Measurements from ENCODE around the gene CFAP43. TPM values are rescaled to one million over a fixed set of nuclear protein-coding genes. Genes with fewer than 3 reads are reported as not detected.

Gene CFAP43
- total and polyA plus RNA-seq, 4 donors: 13.4 to 42.5 (median 15.3) TPM

DNA sequence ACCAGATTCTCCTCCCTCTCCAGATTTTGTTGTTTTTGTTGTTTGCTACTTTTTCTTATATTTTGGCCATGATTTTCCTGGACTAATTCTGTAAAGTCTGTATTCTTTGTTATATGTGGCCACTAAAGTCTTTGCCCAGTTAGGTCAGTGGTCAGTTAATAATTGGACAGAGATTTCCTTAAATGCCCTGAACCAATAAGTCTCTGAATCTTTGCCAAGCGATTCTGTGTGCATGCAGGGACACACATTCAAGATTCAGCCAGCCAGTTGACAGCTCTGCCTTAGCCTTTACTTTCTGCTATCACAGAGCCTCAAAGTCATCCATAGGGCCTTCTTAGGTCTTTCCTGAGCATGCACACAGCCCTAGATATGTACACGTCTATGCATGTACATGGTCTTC is 135.5 kb downstream of the CFAP43 start:
- DNase-seq (ENCODE audit: low read depth in 4 of 6, low spot score in 6 of 6): no peak
- Histone ChIP-seq H3K4me3 (ENCODE audit: low read depth, low read length) (no peak overlapping the region), H3K36me3 (ENCODE audit: control insufficient read depth, insufficient read depth, low read length) (no peaks in the 10 kb centered on the region), H3K9me3 (ENCODE audit: control insufficient read depth, insufficient read depth, low read length) (peaks cover 3% of the 10 kb centered on the region), H3K4me1 (ENCODE audit: control insufficient read depth, insufficient read depth, low read length) (no peaks in the 10 kb centered on the region), H3K27ac (ENCODE audit: low read depth, low read length) (no peak overlapping the region), H3K27me3 (ENCODE audit: control insufficient read depth, insufficient read depth, low read length) (no peaks in the 10 kb centered on the region)
- WGBS (ENCODE audit: insufficient coverage): 89% methylated on average over 1 of the region's 2 CpGs

DNA sequence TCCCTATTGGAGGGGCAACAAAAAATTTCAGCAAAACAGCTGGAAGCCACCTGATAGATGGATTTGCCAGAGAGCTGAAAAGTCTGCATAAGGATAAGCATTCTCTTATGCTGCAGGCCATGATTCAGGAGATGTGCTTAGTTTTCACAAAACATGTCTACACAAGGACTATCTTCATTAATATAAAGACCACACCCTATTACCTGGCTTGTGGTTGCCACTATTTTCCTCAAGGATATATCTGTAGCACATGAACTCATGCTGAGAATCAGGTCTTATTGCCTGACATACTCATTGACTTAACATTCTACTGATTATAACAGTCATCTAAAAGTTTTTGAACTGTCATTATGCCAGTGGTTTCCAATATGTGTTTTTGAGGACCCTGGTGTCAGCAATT is 139.4 kb downstream of the CFAP43 start:
- Histone ChIP-seq H3K27me3 (ENCODE audit: control insufficient read depth, insufficient read depth, low read length) (no peaks in the 10 kb centered on the region), H3K9me3 (ENCODE audit: control insufficient read depth, insufficient read depth, low read length) (peaks cover 3% of the 10 kb centered on the region), H3K36me3 (ENCODE audit: control insufficient read depth, insufficient read depth, low read length) (no peaks in the 10 kb centered on the region), H3K4me3 (ENCODE audit: low read depth, low read length) (no peak overlapping the region), H3K27ac (ENCODE audit: low read depth, low read length) (no peak overlapping the region), H3K4me1 (ENCODE audit: control insufficient read depth, insufficient read depth, low read length) (no peaks in the 10 kb centered on the region)
- no peak for DNase-seq (ENCODE audit: low read depth in 4 of 6, low spot score in 6 of 6)

DNA sequence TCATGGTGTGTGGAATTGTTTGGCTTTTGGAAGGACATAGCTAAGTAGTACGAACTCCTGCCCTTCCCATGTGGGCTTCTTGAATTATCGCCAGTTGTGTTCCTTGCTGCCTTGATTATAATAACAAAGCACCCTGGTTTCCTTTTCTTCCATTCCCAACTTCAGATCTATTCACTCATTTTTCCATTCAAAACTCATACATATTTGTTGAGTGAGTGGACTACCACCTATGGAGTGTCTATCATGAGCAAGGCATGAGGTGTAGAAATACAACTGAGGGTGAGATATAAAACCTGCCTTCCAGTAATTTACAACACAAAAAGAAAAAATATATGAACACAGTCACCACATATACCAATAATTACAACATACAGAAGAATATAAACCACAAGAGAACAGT is 141.6 kb downstream of the CFAP43 start:
- no peak overlapping the region for H3K27ac ChIP-seq (ENCODE audit: low read depth, low read length)
- no peaks in the 10 kb centered on the region for H3K4me1 ChIP-seq (ENCODE audit: control insufficient read depth, insufficient read depth, low read length)
- WGBS (ENCODE audit: insufficient coverage): no CpG with 5 or more reads among the region's 2 CpGs

DNA sequence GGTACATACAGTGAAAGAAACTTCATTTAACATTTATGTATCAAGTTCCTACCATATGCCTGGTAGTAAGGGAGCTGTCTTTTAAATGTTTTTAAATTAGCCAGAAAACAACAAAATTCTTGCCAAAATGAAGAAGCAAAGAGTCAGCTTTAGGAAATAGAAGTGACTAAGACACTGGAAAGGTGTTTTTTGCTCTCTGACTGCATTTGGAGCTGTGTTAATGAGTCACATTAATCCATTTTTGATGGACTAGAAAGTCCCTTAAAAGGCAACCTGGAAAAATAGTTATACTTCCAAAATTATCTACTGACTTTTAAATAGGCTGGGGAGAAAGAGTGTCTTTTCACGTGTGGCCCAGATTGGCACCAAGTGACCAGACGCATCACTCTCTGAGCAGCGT is 142.5 kb downstream of the CFAP43 start:
- H3K27me3 ChIP-seq (ENCODE audit: control insufficient read depth, insufficient read depth, low read length): peaks cover 3% of the 10 kb centered on the region
- H3K27ac ChIP-seq (ENCODE audit: low read depth, low read length): no peak overlapping the region
- no peak overlapping the region for H3K4me3 ChIP-seq (ENCODE audit: low read depth, low read length)
- 71% methylated on average over 3 of the region's 3 CpGs for WGBS (ENCODE audit: insufficient coverage)
- no peaks in the 10 kb centered on the region for H3K9me3 ChIP-seq (ENCODE audit: control insufficient read depth, insufficient read depth, low read length)
- H3K36me3 ChIP-seq (ENCODE audit: control insufficient read depth, insufficient read depth, low read length): no peaks in the 10 kb centered on the region
- no peaks in the 10 kb centered on the region for H3K4me1 ChIP-seq (ENCODE audit: control insufficient read depth, insufficient read depth, low read length)
- no peak for DNase-seq (ENCODE audit: low read depth in 4 of 6, low spot score in 6 of 6)

More for the DNA sequence above, 141.6 kb downstream of the CFAP43 start:
- no peaks in the 10 kb centered on the region for H3K36me3 ChIP-seq (ENCODE audit: control insufficient read depth, insufficient read depth, low read length)
- H3K9me3 ChIP-seq (ENCODE audit: control insufficient read depth, insufficient read depth, low read length): no peaks in the 10 kb centered on the region
- H3K27me3 ChIP-seq (ENCODE audit: control insufficient read depth, insufficient read depth, low read length): peaks cover 3% of the 10 kb centered on the region
- DNase-seq (ENCODE audit: low read depth in 4 of 6, low spot score in 6 of 6): no peak
- H3K4me3 ChIP-seq (ENCODE audit: low read depth, low read length): no peak overlapping the region

DNA sequence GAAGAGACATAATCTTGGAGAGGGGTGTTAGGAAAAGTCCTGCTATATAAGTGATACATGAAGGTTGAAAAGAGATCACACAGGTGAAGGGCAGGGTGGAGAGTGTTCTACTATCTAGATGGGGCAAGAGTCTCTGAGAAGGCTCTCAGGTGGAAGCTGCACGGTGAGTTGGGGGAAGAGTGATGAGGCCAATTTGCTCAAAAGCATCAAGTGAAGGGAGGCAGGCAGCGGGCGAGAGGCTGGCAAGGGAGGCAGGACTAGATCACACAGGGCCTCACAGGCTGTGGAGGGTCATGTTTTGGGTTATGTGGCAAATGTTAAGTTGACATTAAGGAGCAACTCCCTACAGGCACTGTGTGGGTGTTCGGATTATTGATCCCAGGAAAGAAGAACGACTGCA is 143.9 kb downstream of the CFAP43 start:
- Histone ChIP-seq H3K27me3 (ENCODE audit: control insufficient read depth, insufficient read depth, low read length) (peaks cover 3% of the 10 kb centered on the region), H3K27ac (ENCODE audit: low read depth, low read length) (no peak overlapping the region), H3K36me3 (ENCODE audit: control insufficient read depth, insufficient read depth, low read length) (no peaks in the 10 kb centered on the region), H3K4me1 (ENCODE audit: control insufficient read depth, insufficient read depth, low read length) (no peaks in the 10 kb centered on the region), H3K9me3 (ENCODE audit: control insufficient read depth, insufficient read depth, low read length) (no peaks in the 10 kb centered on the region), H3K4me3 (ENCODE audit: low read depth, low read length) (no peak overlapping the region)
- 100% methylated on average over 3 of the region's 5 CpGs for WGBS (ENCODE audit: insufficient coverage)
- DNase-seq (ENCODE audit: low read depth in 4 of 6, low spot score in 6 of 6): no peak

DNA sequence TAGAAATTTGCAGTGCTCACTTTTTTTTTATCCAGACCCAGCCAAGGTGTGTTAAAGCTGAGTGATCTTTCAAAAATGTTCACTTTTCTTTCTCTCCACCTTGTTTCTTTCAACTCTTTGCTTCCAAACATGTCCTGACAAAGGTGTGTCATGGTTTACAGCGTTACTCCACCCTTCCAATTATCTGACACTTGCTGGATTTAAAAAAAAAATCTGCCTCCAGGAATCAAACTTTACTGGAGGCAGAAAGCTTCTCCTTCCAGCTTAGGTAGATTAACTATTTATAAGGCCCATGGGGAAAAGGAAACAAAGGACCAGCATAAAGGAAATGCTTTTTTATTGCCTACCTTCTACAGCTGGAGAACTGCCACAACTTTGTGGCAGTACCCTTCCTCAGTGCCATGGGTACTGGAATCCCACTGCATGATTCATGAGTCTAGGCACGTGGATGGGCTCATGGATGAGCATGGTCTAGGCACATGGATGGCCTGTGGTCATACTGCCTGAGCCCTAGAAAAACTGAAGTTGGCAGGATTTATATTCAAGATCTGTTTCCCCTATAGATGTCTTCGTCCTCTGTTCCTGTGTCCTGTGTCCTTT is 146.3 kb downstream of the CFAP43 start, which contains the start of gene COL17A1:
Gene COL17A1, minus strand, starts transcription at position 80 of the 600 bp plus-strand sequence. CDS start 5,207 bp downstream, outside the sequence.
- H3K4me1 ChIP-seq (ENCODE audit: control insufficient read depth, insufficient read depth, low read length): no peaks in the 10 kb centered on the region
- H3K36me3 ChIP-seq (ENCODE audit: control insufficient read depth, insufficient read depth, low read length): no peaks in the 10 kb centered on the region
- no peak within 1 kb of the TSS for H3K4me3 ChIP-seq (ENCODE audit: low read depth, low read length)
- H3K9me3 ChIP-seq (ENCODE audit: control insufficient read depth, insufficient read depth, low read length): no peaks in the 10 kb centered on the region
- WGBS (ENCODE audit: insufficient coverage): 81% methylated on average over 3 of the region's 3 CpGs
- no peak within 1 kb of the TSS for H3K27ac ChIP-seq (ENCODE audit: low read depth, low read length)
- H3K27me3 ChIP-seq (ENCODE audit: control insufficient read depth, insufficient read depth, low read length): peaks cover 3% of the 10 kb centered on the region
- no peak for DNase-seq (ENCODE audit: low read depth in 4 of 6, low spot score in 6 of 6)

DNA sequence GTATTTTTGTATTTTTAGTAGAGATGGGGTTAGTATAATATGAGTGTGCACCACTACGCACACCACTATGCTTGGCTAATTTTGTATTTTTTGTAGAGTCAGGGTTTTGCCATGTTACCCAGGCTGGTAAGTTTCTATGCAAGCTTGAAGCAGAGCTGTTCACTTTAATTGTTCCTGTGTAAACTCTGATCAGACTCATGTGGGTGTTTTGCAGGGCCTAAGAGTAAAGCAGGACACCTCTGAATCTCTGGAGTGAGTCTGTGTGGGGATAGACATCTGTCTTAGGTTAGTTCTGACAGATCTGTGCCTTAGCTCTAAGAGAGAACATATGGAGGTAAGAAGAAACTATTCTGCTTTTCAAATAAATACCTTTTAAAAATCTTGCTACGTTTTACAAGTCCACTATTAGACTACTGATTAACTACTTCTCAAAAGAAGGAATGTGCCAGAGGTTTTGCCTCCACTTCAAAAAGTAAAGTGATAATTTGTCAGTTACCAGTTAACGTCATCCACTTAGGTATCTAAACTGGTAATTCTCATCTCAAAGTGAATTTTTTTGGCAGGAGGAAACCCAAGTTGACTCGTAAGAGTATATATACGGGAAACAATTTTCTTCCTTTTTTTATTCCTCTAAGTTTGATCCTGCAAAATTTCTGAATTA is 147.6 kb downstream of the CFAP43 start:
- H3K36me3 ChIP-seq (ENCODE audit: control insufficient read depth, insufficient read depth, low read length): no peaks in the 10 kb centered on the region
- H3K4me3 ChIP-seq (ENCODE audit: low read depth, low read length): no peak overlapping the region
- no peak for DNase-seq (ENCODE audit: low read depth in 4 of 6, low spot score in 6 of 6)
- H3K4me1 ChIP-seq (ENCODE audit: control insufficient read depth, insufficient read depth, low read length): no peaks in the 10 kb centered on the region
- no peaks in the 10 kb centered on the region for H3K9me3 ChIP-seq (ENCODE audit: control insufficient read depth, insufficient read depth, low read length)
- H3K27me3 ChIP-seq (ENCODE audit: control insufficient read depth, insufficient read depth, low read length): peaks cover 3% of the 10 kb centered on the region
- WGBS (ENCODE audit: insufficient coverage): 100% methylated on average over 1 of the region's 5 CpGs
- no peak overlapping the region for H3K27ac ChIP-seq (ENCODE audit: low read depth, low read length)

DNA sequence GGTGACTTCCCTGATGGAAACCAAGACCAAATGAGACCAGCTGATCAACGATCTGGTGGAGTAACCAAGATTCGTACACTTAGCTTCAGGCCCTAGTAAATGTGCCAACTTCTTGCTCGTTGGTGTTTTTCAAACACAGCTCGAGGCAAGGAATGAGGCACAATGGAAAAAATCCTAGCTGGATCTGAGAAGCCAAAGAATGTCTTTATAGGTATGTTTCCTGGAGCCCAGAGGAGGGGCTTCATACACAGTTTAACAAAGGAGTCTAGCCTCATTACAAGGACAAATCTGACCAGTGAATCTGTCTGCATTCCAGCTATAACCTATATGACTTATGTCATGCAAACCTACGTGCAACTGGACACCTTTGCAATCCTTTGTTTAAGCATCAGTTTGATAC is 150.2 kb downstream of the CFAP43 start:
- no peaks in the 10 kb centered on the region for H3K36me3 ChIP-seq (ENCODE audit: control insufficient read depth, insufficient read depth, low read length)
- peaks cover 3% of the 10 kb centered on the region for H3K27me3 ChIP-seq (ENCODE audit: control insufficient read depth, insufficient read depth, low read length)
- no peak for DNase-seq (ENCODE audit: low read depth in 4 of 6, low spot score in 6 of 6)
- peaks cover 10% of the 10 kb centered on the region for H3K4me1 ChIP-seq (ENCODE audit: control insufficient read depth, insufficient read depth, low read length)
- WGBS (ENCODE audit: insufficient coverage): 94% methylated on average over 4 of the region's 5 CpGs
- no peaks in the 10 kb centered on the region for H3K9me3 ChIP-seq (ENCODE audit: control insufficient read depth, insufficient read depth, low read length)
- no peak overlapping the region for H3K27ac ChIP-seq (ENCODE audit: low read depth, low read length)
- no peak overlapping the region for H3K4me3 ChIP-seq (ENCODE audit: low read depth, low read length)

DNA sequence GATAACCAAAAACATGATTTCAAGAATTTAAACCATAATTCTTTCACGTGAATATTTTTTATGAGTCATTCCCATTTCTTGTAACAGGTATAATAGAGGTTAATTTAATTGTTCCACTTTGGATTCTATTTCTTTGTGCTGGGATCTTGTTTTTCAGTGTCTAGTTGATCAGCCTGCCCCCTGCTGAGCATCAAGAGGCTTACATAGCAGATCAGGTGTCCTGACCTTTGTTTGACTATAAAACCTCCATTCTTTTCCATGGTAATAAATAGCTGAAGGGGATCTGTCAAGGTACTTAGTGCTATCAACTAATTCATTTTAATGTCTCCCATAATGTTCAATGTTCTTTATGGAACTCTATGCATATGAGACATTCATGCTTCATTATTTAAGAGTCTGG is 151.4 kb downstream of the CFAP43 start:
- H3K36me3 ChIP-seq (ENCODE audit: control insufficient read depth, insufficient read depth, low read length): no peaks in the 10 kb centered on the region
- peaks cover 17% of the 10 kb centered on the region for H3K4me1 ChIP-seq (ENCODE audit: control insufficient read depth, insufficient read depth, low read length)
- DNase-seq (ENCODE audit: low read depth in 4 of 6, low spot score in 6 of 6): peak in 1 of 6 donors; percentile 42
- H3K27me3 ChIP-seq (ENCODE audit: control insufficient read depth, insufficient read depth, low read length): no peaks in the 10 kb centered on the region
- WGBS (ENCODE audit: insufficient coverage): no CpG with 5 or more reads among the region's 1 CpG
- no peak overlapping the region for H3K27ac ChIP-seq (ENCODE audit: low read depth, low read length)
- H3K4me3 ChIP-seq (ENCODE audit: low read depth, low read length): no peak overlapping the region
- H3K9me3 ChIP-seq (ENCODE audit: control insufficient read depth, insufficient read depth, low read length): no peaks in the 10 kb centered on the region
